Measurements from ENCODE around the gene NAV3.

DNA sequence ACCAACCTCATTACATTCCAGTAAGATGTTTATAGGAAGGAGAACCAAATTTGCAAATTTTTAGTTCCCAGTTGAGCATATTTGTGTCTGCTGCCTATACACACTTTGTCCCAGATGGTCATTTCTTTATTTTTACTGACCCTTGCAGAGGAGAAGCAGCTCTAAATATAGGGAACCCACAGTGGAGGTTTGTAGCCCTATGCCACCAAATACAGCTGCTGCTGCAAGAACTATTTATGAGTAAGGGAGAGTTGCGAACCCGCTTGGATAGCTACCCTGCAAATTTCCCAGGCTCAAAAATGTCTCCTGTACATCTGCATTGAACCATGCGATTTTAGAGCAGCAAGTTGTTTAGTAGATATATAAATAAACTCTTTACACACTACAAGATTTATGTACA, 48.2 kb downstream of the NAV3 start:
- TF ChIP-seq, protein P1, sequence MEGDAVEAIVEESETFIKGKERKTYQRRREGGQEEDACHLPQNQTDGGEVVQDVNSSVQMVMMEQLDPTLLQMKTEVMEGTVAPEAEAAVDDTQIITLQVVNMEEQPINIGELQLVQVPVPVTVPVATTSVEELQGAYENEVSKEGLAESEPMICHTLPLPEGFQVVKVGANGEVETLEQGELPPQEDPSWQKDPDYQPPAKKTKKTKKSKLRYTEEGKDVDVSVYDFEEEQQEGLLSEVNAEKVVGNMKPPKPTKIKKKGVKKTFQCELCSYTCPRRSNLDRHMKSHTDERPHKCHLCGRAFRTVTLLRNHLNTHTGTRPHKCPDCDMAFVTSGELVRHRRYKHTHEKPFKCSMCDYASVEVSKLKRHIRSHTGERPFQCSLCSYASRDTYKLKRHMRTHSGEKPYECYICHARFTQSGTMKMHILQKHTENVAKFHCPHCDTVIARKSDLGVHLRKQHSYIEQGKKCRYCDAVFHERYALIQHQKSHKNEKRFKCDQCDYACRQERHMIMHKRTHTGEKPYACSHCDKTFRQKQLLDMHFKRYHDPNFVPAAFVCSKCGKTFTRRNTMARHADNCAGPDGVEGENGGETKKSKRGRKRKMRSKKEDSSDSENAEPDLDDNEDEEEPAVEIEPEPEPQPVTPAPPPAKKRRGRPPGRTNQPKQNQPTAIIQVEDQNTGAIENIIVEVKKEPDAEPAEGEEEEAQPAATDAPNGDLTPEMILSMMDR (IDR thresholded peaks at IDR 0.05): no peak
- no peak for TF ChIP-seq POLR2A (IDR thresholded peaks at IDR 0.05)
